H1 (cell line): ENCODE results near the gene SCAP. TPM values are rescaled to one million over a fixed set of nuclear protein-coding genes. Genes with fewer than 3 reads are reported as not detected.

Experiments
- CTCF ChIA-PET: fragments of 300-600 bp; sonication (Branson Sonifier 250); formaldehyde crosslinking; loops from one replicate; lab custom pipeline; 2021; ENCODE audit not compliant: partially characterized antibody; lab: Charles Lee
- POLR2A ChIA-PET: fragments of 300-600 bp; sonication (Branson Sonifier 250); formaldehyde crosslinking; loops from one replicate; lab custom pipeline; 2021; ENCODE audit warnings: inconsistent platforms; ENCODE audit not compliant: partially characterized antibody; lab: Charles Lee
- DNase-seq, 2 experiments: peaks; one replicate each; pipeline versions ENCODE4 v3.0.0 to v3.0.0-alpha.2; 2010 to 2022; ENCODE audit warnings: low spot score in 2 of 2, low read depth in 1 of 2, mixed read lengths in 1 of 2
- FAIRE-seq: peaks from 2 replicates; lab custom pipeline; 2011; peaks lifted over from hg19 to GRCh38; lab: Jason Lieb, UNC
- H2AFZ ChIP-seq: 2 replicates; pipeline ENCODE4 v1.8.1; 2012; ENCODE audit warnings: low read length, inconsistent platforms
- H2AK5ac ChIP-seq: 2 replicates; pipeline ENCODE4 v1.6.1; 2013; ENCODE audit warnings: low read depth, low read length
- H2BK120ac ChIP-seq: replicated peaks from 2 replicates; pipeline ENCODE3; 2013; ENCODE audit warnings: low read depth, low read length, inconsistent platforms
- H2BK12ac ChIP-seq: 2 replicates; pipeline ENCODE4 v1.6.1; 2013; ENCODE audit warnings: low read depth, low read length
- H2BK15ac ChIP-seq: 2 replicates; pipeline ENCODE4 v1.6.1; 2013; ENCODE audit warnings: low read length
- H2BK20ac ChIP-seq: 2 replicates; pipeline ENCODE4 v1.6.1; 2013; ENCODE audit warnings: low read length
- H2BK5ac ChIP-seq: 2 replicates; pipeline ENCODE4 v1.6.1; 2013; ENCODE audit warnings: low read depth, low read length
- H3K14ac ChIP-seq: 2 replicates; pipeline ENCODE4 v1.6.1; 2013; ENCODE audit warnings: inconsistent platforms; ENCODE audit not compliant: insufficient read length
- H3K18ac ChIP-seq: 2 replicates; pipeline ENCODE4 v1.6.1; 2013; ENCODE audit warnings: low read length; ENCODE audit errors: extremely low read depth
- H3K23ac ChIP-seq: 2 replicates; pipeline ENCODE4 v1.6.1; 2013; ENCODE audit warnings: inconsistent platforms; ENCODE audit not compliant: insufficient read length
- H3K23me2 ChIP-seq: 2 replicates; pipeline ENCODE4 v1.6.1; 2013; ENCODE audit warnings: low read depth, low read length
- H3K27ac ChIP-seq: 2 replicates; pipeline ENCODE4 v1.6.1; 2011; ENCODE audit warnings: low read depth, low read length, inconsistent platforms
- H3K27me3 ChIP-seq, 4 experiments: replicated peaks in 1 of 4; 1 replicate in 1 of 4; 2 replicates in 3 of 4; pipeline versions ENCODE4 v1.6.1 to v1.8.1; 2011 to 2013; ENCODE audit warnings: low read length in 3 of 4, mild to moderate bottlenecking in 3 of 4, inconsistent platforms in 2 of 4, mixed read lengths in 2 of 4, moderate library complexity in 1 of 4; ENCODE audit not compliant: control insufficient read depth in 3 of 4, insufficient read depth in 3 of 4; ENCODE audit errors: extremely low read depth in 1 of 4
- H3K36me3 ChIP-seq, 4 experiments: 2 replicates each; pipeline versions ENCODE4 v1.6.1 to v1.8.1; 2011 to 2013; ENCODE audit warnings: mild to moderate bottlenecking in 4 of 4, low read length in 3 of 4, moderate library complexity in 2 of 4, control low read depth in 1 of 4, inconsistent platforms in 1 of 4; ENCODE audit not compliant: insufficient read depth in 4 of 4, control insufficient read depth in 2 of 4
- H3K4ac ChIP-seq: replicated peaks from 2 replicates; pipeline ENCODE3; 2013; ENCODE audit warnings: low read length, low read depth, mixed read lengths, inconsistent platforms; ENCODE audit not compliant: insufficient read length
- H3K4me1 ChIP-seq, 4 experiments: replicated peaks in 1 of 4; 1 replicate in 1 of 4; 2 replicates in 3 of 4; pipeline versions ENCODE4 v1.6.1 to v1.8.1; 2011 to 2013; ENCODE audit warnings: low read length in 3 of 4, inconsistent platforms in 2 of 4, mixed read lengths in 1 of 4; ENCODE audit not compliant: insufficient read depth in 4 of 4, control insufficient read depth in 3 of 4
- H3K4me2 ChIP-seq, 2 experiments: 2 replicates each; pipeline versions ENCODE4 v1.6.1 to v1.8.1; 2011 to 2013; ENCODE audit warnings: low read depth in 2 of 2, low read length in 2 of 2, control low read depth in 1 of 2, inconsistent platforms in 1 of 2, mild to moderate bottlenecking in 1 of 2; ENCODE audit not compliant: insufficient read depth in 1 of 2
- H3K4me3 ChIP-seq, 4 experiments: fragments of 200-600, 300-600 bp in 1 of 4; sonication (generic), shearing (Covaris generic), sonication (Bioruptor Twin) in 1 of 4; 2 replicates each; pipeline versions ENCODE4 v1.5.1 to v1.8.1; 2011 to 2016; ENCODE audit warnings: low read length in 4 of 4, low read depth in 3 of 4, control low read depth in 2 of 4, inconsistent platforms in 2 of 4, mild to moderate bottlenecking in 2 of 4, mixed read lengths in 1 of 4, moderate library complexity in 1 of 4; ENCODE audit not compliant: insufficient read depth in 2 of 4; ENCODE audit errors: extremely low read depth in 1 of 4
- H3K56ac ChIP-seq: replicated peaks from 2 replicates; pipeline ENCODE3; 2013; ENCODE audit warnings: low read depth, mild to moderate bottlenecking, mixed read lengths, low read length, inconsistent platforms; ENCODE audit not compliant: insufficient read length
- H3K79me1 ChIP-seq: 2 replicates; pipeline ENCODE4 v1.6.1; 2013; ENCODE audit warnings: low read depth, low read length, control low read depth
- H3K79me2 ChIP-seq, 2 experiments: 2 replicates each; pipeline versions ENCODE4 v1.6.1 to v1.8.1; 2012 to 2013; ENCODE audit warnings: low read length in 2 of 2, mild to moderate bottlenecking in 2 of 2, inconsistent platforms in 1 of 2; ENCODE audit not compliant: insufficient read depth in 2 of 2, control insufficient read depth in 1 of 2
- H3K9ac ChIP-seq, 4 experiments: replicated peaks in 1 of 4; 1 replicate in 1 of 4; 2 replicates in 3 of 4; pipeline versions ENCODE4 v1.6.1 to v1.8.1; 2011 to 2013; ENCODE audit warnings: low read depth in 3 of 4, low read length in 3 of 4, control low read depth in 2 of 4, mild to moderate bottlenecking in 2 of 4, moderate library complexity in 2 of 4, inconsistent platforms in 1 of 4; ENCODE audit errors: extremely low read depth in 1 of 4
- H3K9me3 ChIP-seq, 2 experiments: 2 replicates each; pipeline versions ENCODE4 v1.6.1 to v1.8.1; 2012 to 2013; ENCODE audit warnings: mild to moderate bottlenecking in 2 of 2, moderate library complexity in 2 of 2, control low read depth in 1 of 2, inconsistent platforms in 1 of 2, low read depth in 1 of 2, low read length in 1 of 2, mixed read lengths in 1 of 2; ENCODE audit not compliant: insufficient read depth in 2 of 2
- H4K20me1 ChIP-seq, 2 experiments: replicated peaks in 1 of 2; 2 replicates each; pipeline versions ENCODE3 to v1.8.1; 2011 to 2013; ENCODE audit warnings: inconsistent platforms in 2 of 2, low read length in 2 of 2, mild to moderate bottlenecking in 1 of 2; ENCODE audit not compliant: insufficient read depth in 2 of 2, control insufficient read depth in 1 of 2
- H4K5ac ChIP-seq: 2 replicates; pipeline ENCODE4 v1.6.1; 2013; ENCODE audit warnings: low read length, low read depth, mixed read lengths, inconsistent platforms; ENCODE audit not compliant: insufficient read length
- H4K8ac ChIP-seq: 2 replicates; pipeline ENCODE4 v1.8.0; 2013; ENCODE audit warnings: mild to moderate bottlenecking, moderate library complexity, low read length, inconsistent platforms; ENCODE audit not compliant: insufficient read depth; ENCODE audit errors: extremely low read depth
- H4K91ac ChIP-seq: replicated peaks from 2 replicates; pipeline ENCODE3; 2013; ENCODE audit warnings: low read length, mixed read lengths, inconsistent platforms; ENCODE audit not compliant: insufficient read length
- CEBPB ChIP-seq: IDR thresholded peaks from 2 replicates; pipeline ENCODE4 v1.6.1; 2012; ENCODE audit warnings: low read depth, low read length
- CREB1 ChIP-seq: IDR thresholded peaks from 2 replicates; pipeline ENCODE4 v1.6.1; 2012; ENCODE audit warnings: inconsistent platforms
- JUN ChIP-seq: IDR thresholded peaks from 2 replicates; pipeline ENCODE4 v1.6.1; 2011; ENCODE audit warnings: low read depth, mild to moderate bottlenecking, improper control_type of control experiment, low read length
- KDM4A ChIP-seq: IDR thresholded peaks from one replicate; pipeline ENCODE4 v1.7.1; 2012; ENCODE audit warnings: low read depth, mild to moderate bottlenecking, moderate library complexity, low read length, inconsistent platforms; ENCODE audit not compliant: severe bottlenecking
- NRF1 ChIP-seq: IDR thresholded peaks from 2 replicates; pipeline ENCODE4 v1.6.1; 2011; ENCODE audit warnings: mild to moderate bottlenecking, low read depth, low read length, improper control_type of control experiment
- PHF8 ChIP-seq: fragments of 200-600 bp; sonication (generic); conservative IDR thresholded peaks from 2 replicates; pipeline ENCODE4 v1.7.1; 2012; ENCODE audit warnings: low read depth, mild to moderate bottlenecking, inconsistent platforms, low read length, moderate library complexity
- POLR2A ChIP-seq, 2 experiments: IDR thresholded peaks; 1 replicate in 1 of 2; 2 replicates in 1 of 2; pipeline ENCODE4 v1.6.1; 2011; ENCODE audit warnings: low read depth in 2 of 2, low read length in 2 of 2, mild to moderate bottlenecking in 2 of 2; ENCODE audit errors: control extremely low read depth in 1 of 2
- RBBP5 ChIP-seq: IDR thresholded peaks from 2 replicates; pipeline ENCODE4 v1.7.1; 2012; ENCODE audit warnings: low read depth, mild to moderate bottlenecking, inconsistent platforms, low read length, moderate library complexity, borderline replicate concordance
- WGBS, 2 experiments: shearing (Covaris generic) in 1 of 2; methylation state at CpG; one replicate each; pipeline versions ENCODE4 v1.1.6 to v1.1.7; 2013 to 2015; ENCODE audit warnings: low lambda C conversion rate in 2 of 2, mixed read lengths in 2 of 2, inconsistent platforms in 1 of 2, low coverage in 1 of 2, missing lambda C conversion rate in 1 of 2; ENCODE audit not compliant: insufficient replicate concordance in 2 of 2, insufficient coverage in 1 of 2, insufficient read length in 1 of 2; ENCODE audit errors: extremely low coverage in 1 of 2, missing lambda C conversion rate in 1 of 2; 5-methylcytosine and 5-hydroxymethylcytosine counted together
- polyA plus RNA-seq, 7 experiments: library from polyadenylated mRNA; depleted of rRNA in 3 of 7; stranded (reverse) in 5 of 7; unstranded in 2 of 7; fragments of >200 nt in 5 of 7; fragments of 200-250 nt in 2 of 7; gene quantifications; 1 replicate in 5 of 7; 2 replicates in 1 of 7; 4 replicates in 1 of 7; pipeline versions ENCODE4 v1.2.1 to v1.2.3, GENCODE V29; 2011 to 2013; ENCODE audit warnings: missing spikeins in 2 of 7, mixed read lengths in 2 of 7
- total RNA-seq: library from RNA; stranded (reverse); fragmentation: NEBNext Ultra II Directional; extraction: Animal tissue kit (Norgen Biotek cat#: 25700); gene quantifications from 2 replicates; pipeline ENCODE4 v1.2.1, GENCODE V29; 2021
- TF ChIP-seq, protein P1 (sequence below): IDR thresholded peaks from 2 replicates; pipeline ENCODE4 v1.6.1; 2012; ENCODE audit warnings: inconsistent platforms
- TF ChIP-seq, protein P2 (sequence below), 3 experiments: IDR thresholded peaks; 1 replicate in 2 of 3; 2 replicates in 1 of 3; pipeline versions ENCODE4 v1.5.1 to v1.6.1; 2011; ENCODE audit warnings: low read length in 3 of 3, mild to moderate bottlenecking in 3 of 3, inconsistent platforms in 2 of 3, low read depth in 1 of 3, moderate library complexity in 1 of 3; ENCODE audit not compliant: insufficient read depth in 1 of 3; ENCODE audit errors: control extremely low read depth in 1 of 3

SCAP gene
- total and polyA plus RNA-seq, 2 of the 8 experiments (the other 6 are each of a cell fraction or from before 2014, with no cell fraction given) = 74.0 to 114 TPM

DNA sequence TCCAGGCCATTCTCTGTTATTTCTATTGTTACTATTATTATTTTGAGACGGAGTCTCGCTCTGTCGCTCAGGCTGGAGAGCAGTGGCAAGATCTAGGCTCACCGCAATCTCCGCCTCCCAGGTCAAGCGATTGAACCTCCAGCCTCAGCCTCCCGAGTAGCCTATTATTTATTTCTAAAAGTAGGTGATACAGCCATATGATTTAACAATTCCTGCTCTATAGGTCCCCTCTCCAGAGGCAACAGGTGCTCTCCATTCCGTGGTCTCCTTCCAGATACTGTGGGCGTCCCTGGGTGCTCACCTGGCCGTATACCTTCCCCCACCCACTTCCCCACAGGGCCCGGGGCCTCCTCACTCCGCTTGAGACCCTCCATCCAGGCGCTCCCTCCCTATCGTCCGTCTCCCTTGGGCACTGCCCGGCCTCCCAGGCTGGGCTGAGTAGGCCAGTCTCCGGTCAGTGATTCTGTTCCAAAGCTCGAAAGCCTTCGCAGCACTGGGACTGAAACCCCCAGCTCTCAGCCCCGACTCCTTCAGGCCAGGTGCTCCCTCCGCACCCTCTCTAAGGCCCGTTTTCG, 95.6 kb downstream of the SCAP start:
- POLR2A ChIA-PET = interaction anchor here (0.6 to 2.1 kb wide), 19 partner anchors 8 to 479 kb away, joined by 3 to 9 read pairs (median 5); partner anchors contain the start of genes CCDC12, NBEAL2 and SETD2
- peaks cover 8% of the 10 kb centered on the region for H3K23me2 ChIP-seq
- TF ChIP-seq, protein P1, sequence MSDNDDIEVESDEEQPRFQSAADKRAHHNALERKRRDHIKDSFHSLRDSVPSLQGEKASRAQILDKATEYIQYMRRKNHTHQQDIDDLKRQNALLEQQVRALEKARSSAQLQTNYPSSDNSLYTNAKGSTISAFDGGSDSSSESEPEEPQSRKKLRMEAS = peak; percentile 53; the same call in 1 of the 2 replicates
- TF ChIP-seq RBBP5 = no peak
- TF ChIP-seq POLR2A (IDR thresholded peaks at IDR 0.05; ENCODE audit: control extremely low read depth in 1 of 2, low read depth in 2 of 2, low read length in 2 of 2) = peak in 1 of 2 experiments; percentile 33; a peak in 1 of 3 replicates
- TF ChIP-seq CREB1 = no peak
- peak; percentile 36 for TF ChIP-seq KDM4A
- TF ChIP-seq JUN = no peak
- TF ChIP-seq, protein P2, sequence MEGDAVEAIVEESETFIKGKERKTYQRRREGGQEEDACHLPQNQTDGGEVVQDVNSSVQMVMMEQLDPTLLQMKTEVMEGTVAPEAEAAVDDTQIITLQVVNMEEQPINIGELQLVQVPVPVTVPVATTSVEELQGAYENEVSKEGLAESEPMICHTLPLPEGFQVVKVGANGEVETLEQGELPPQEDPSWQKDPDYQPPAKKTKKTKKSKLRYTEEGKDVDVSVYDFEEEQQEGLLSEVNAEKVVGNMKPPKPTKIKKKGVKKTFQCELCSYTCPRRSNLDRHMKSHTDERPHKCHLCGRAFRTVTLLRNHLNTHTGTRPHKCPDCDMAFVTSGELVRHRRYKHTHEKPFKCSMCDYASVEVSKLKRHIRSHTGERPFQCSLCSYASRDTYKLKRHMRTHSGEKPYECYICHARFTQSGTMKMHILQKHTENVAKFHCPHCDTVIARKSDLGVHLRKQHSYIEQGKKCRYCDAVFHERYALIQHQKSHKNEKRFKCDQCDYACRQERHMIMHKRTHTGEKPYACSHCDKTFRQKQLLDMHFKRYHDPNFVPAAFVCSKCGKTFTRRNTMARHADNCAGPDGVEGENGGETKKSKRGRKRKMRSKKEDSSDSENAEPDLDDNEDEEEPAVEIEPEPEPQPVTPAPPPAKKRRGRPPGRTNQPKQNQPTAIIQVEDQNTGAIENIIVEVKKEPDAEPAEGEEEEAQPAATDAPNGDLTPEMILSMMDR (IDR thresholded peaks at IDR 0.05; ENCODE audit: control extremely low read depth in 1 of 3, insufficient read depth in 1 of 3, low read depth in 1 of 3, low read length in 3 of 3) = peak in 1 of 3 experiments; percentile 12; a peak in 1 of 4 replicates
- no peak for TF ChIP-seq NRF1
- no peak for TF ChIP-seq CEBPB
- peak; percentile 49 for TF ChIP-seq PHF8

More for the DNA sequence above, 95.6 kb downstream of the SCAP start:
- H4K91ac ChIP-seq = peak overlapping the region; percentile 57
- FAIRE-seq = no peak
- no peak overlapping the region for H2BK20ac ChIP-seq
- H3K79me2 ChIP-seq = peaks cover 3 to 27% of the 10 kb centered on the region in 2 experiments; a peak in 3 of 4 replicates
- H3K9ac ChIP-seq = peak overlapping the region; percentile 52 to 84 (median 80)
- peak overlapping the region; percentile 90 for H3K4ac ChIP-seq
- peak overlapping the region; percentile 90 for H3K18ac ChIP-seq
- no peak overlapping the region for H3K14ac ChIP-seq
- peak overlapping the region; percentile 5; the same call in 1 of the 2 replicates for H2AK5ac ChIP-seq
- no peaks in the 10 kb centered on the region for H3K36me3 ChIP-seq
- peak overlapping the region; percentile 81 for H3K27ac ChIP-seq
- H2BK15ac ChIP-seq = no peak overlapping the region
- H4K5ac ChIP-seq = peak overlapping the region; percentile 95
- H3K27me3 ChIP-seq = no peaks in the 10 kb centered on the region
- H4K8ac ChIP-seq = peak overlapping the region; percentile 96; the same call in 1 of the 2 replicates
- peaks cover 0 to 9% of the 10 kb centered on the region in 2 experiments for H4K20me1 ChIP-seq
- H3K4me3 ChIP-seq = peak overlapping the region; percentile 81 to 94 (median 88)
- H3K4me1 ChIP-seq = peaks cover 3 to 5% (median 3%) of the 10 kb centered on the region in 4 experiments; a peak in 6 of 7 replicates
- H2AFZ ChIP-seq = peak overlapping the region; percentile 38
- 14% methylated on average over 23 of the region's 23 CpGs; no CpG with 5 or more reads in 1 of the 2 experiments for WGBS, 2 experiments
- H3K56ac ChIP-seq = peak overlapping the region; percentile 62
- H3K79me1 ChIP-seq = peaks cover 4% of the 10 kb centered on the region
- H2BK5ac ChIP-seq = peak overlapping the region; percentile 91
- no peak overlapping the region for H3K23ac ChIP-seq
- no peak for DNase-seq
- CTCF ChIA-PET = interaction anchor here (0.9 to 1.1 kb wide), 2 partner anchors 41 to 115 kb away, joined by 3 to 4 read pairs; no protein-coding TSS in a partner anchor
- 0 out of 2 replicates have a peak overlapping the region, but pooled peaks have one; percentile 39 for H2BK12ac ChIP-seq
- H2BK120ac ChIP-seq = no peak overlapping the region
- peak overlapping the region; percentile 75 to 91 for H3K4me2 ChIP-seq
- no peaks in the 10 kb centered on the region for H3K9me3 ChIP-seq
